ENCODE data around the gene METTL25B. TPM values are rescaled to one million over a fixed set of nuclear protein-coding genes. Genes with fewer than 3 reads are reported as not detected.

METTL25B gene
- total and polyA plus RNA-seq, 2 of the 13 experiments (the other 11 are each of a cell fraction or from before 2014, with no cell fraction given) = 11.9 to 24.0 TPM

DNA sequence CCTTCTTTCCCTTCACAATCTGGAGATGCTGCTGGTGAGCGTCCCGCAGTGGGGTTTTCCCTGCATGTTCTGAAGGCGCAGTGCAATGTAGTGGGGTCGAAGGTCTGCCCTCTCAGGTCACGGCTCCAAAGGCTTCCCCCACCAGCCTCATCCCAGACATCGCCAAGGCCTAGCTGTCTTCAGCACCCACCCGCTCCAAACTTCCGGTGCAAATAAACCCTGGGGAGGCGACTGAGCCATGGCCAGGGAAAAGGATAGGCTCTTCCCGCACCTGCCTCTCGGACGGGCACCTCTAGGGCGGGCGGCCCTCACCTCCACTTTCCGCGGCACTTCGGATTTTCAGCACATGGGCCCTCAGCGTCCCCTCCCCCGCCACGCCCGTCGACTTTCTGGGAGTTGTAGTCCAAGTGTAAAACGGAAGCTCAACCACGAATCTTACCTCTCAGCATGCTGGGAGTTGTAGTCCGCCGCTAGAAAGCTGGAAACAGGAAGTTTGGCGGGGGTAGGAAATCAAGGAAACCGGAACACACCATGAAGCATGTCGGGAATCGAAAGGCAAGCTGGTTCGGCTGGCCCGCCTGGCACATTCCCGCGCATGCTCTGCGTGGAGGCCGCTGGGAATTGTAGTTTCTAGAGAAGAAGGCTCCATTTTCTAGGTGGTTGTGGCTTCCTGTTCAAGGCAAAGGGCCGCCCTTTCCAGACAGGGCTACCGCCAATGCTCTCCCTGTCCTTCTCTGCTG lies 12.6 kb downstream of the METTL25B start, which contains the start of gene MRPL24 (continued):
- TF ChIP-seq, protein P1, sequence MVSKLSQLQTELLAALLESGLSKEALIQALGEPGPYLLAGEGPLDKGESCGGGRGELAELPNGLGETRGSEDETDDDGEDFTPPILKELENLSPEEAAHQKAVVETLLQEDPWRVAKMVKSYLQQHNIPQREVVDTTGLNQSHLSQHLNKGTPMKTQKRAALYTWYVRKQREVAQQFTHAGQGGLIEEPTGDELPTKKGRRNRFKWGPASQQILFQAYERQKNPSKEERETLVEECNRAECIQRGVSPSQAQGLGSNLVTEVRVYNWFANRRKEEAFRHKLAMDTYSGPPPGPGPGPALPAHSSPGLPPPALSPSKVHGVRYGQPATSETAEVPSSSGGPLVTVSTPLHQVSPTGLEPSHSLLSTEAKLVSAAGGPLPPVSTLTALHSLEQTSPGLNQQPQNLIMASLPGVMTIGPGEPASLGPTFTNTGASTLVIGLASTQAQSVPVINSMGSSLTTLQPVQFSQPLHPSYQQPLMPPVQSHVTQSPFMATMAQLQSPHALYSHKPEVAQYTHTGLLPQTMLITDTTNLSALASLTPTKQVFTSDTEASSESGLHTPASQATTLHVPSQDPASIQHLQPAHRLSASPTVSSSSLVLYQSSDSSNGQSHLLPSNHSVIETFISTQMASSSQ (IDR thresholded peaks at IDR 0.05; ENCODE audit: low read depth) = peak; percentile 56; the same call in 1 of the 2 replicates
- TF ChIP-seq, protein P1 (CRISPR knock-in tag; IDR thresholded peaks at IDR 0.05; ENCODE audit: borderline replicate concordance) = peak; percentile 81; the same call in 1 of the 2 replicates
- TF ChIP-seq KAT7 (CRISPR knock-in tag; IDR thresholded peaks at IDR 0.05; ENCODE audit: borderline replicate concordance) (0 out of 2 replicates have a peak, but pooled peaks have one; percentile 21), MATR3 (CRISPR knock-in tag; IDR thresholded peaks at IDR 0.05) (no peak), FOXP1 (IDR thresholded peaks at IDR 0.05) (no peak), FOXP1 (CRISPR knock-in tag; IDR thresholded peaks at IDR 0.05) (no peak), MYC (CRISPR knock-in tag; IDR thresholded peaks at IDR 0.05; ENCODE audit: borderline replicate concordance) (peak; percentile 99), ZNF253 (CRISPR knock-in tag; IDR thresholded peaks at IDR 0.05; ENCODE audit: borderline replicate concordance) (no peak; the same call in 1 of the 2 replicates), SCMH1 (CRISPR knock-in tag; IDR thresholded peaks at IDR 0.05; ENCODE audit: borderline replicate concordance) (no peak), ZNF224 (CRISPR knock-in tag; IDR thresholded peaks at IDR 0.05) (peak; percentile 41; the same call in 1 of the 2 replicates), KDM5A (IDR thresholded peaks at IDR 0.05; ENCODE audit: borderline replicate concordance, low read length) (peak; percentile 84; the same call in 1 of the 2 replicates), SYNCRIP (IDR thresholded peaks at IDR 0.05; ENCODE audit: insufficient read depth, low read depth, low read length) (no peak)
- TF ChIP-seq, protein P2, sequence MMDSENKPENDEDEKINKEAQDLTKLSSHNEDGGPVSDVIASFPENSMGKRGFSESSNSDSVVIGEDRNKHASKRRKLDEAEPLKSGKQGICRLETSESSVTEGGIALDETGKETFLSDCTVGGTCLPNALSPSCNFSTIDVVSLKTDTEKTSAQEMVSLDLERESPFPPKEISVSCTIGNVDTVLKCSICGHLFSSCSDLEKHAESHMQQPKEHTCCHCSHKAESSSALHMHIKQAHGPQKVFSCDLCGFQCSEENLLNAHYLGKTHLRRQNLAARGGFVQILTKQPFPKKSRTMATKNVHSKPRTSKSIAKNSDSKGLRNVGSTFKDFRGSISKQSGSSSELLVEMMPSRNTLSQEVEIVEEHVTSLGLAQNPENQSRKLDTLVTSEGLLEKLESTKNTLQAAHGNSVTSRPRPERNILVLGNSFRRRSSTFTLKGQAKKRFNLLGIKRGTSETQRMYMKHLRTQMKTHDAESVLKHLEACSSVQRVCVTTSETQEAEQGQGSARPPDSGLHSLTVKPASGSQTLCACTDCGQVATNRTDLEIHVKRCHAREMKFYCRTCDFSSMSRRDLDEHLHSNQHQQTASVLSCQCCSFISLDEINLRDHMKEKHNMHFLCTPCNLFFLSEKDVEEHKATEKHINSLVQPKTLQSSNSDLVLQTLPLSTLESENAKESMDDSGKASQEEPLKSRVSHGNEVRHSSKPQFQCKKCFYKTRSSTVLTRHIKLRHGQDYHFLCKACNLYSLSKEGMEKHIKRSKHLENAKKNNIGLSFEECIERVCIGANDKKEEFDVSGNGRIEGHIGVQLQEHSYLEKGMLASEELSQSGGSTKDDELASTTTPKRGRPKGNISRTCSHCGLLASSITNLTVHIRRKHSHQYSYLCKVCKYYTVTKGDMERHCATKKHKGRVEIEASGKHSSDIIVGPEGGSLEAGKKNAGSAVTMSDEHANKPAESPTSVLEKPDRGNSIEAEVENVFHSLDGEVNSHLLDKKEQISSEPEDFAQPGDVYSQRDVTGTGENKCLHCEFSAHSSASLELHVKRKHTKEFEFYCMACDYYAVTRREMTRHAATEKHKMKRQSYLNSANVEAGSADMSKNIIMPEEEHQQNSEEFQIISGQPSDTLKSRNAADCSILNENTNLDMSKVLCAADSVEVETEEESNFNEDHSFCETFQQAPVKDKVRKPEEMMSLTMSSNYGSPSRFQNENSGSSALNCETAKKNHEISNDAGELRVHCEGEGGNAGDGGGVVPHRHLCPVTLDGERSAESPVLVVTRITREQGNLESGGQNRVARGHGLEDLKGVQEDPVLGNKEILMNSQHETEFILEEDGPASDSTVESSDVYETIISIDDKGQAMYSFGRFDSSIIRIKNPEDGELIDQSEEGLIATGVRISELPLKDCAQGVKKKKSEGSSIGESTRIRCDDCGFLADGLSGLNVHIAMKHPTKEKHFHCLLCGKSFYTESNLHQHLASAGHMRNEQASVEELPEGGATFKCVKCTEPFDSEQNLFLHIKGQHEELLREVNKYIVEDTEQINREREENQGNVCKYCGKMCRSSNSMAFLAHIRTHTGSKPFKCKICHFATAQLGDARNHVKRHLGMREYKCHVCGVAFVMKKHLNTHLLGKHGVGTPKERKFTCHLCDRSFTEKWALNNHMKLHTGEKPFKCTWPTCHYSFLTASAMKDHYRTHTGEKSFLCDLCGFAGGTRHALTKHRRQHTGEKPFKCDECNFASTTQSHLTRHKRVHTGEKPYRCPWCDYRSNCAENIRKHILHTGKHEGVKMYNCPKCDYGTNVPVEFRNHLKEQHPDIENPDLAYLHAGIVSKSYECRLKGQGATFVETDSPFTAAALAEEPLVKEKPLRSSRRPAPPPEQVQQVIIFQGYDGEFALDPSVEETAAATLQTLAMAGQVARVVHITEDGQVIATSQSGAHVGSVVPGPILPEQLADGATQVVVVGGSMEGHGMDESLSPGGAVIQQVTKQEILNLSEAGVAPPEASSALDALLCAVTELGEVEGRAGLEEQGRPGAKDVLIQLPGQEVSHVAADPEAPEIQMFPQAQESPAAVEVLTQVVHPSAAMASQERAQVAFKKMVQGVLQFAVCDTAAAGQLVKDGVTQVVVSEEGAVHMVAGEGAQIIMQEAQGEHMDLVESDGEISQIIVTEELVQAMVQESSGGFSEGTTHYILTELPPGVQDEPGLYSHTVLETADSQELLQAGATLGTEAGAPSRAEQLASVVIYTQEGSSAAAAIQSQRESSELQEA (CRISPR knock-in tag; IDR thresholded peaks at IDR 0.05; ENCODE audit: not compliant biosample characterization) = peak; percentile 55

Data from HepG2 (cell line).